Effector memory CD4-positive, alpha-beta T cell (primary cell): Measurements from ENCODE around the gene PBX1.

ENCODE experiments used
- DNase-seq, 3 donors: peaks; one replicate each; pipeline ENCODE4 v3.0.0-alpha.2; 2020
- H3K27ac ChIP-seq: 2 replicates; pipeline ENCODE4 v1.7.0; 2013; ENCODE audit warnings: mild to moderate bottlenecking, low read length, moderate library complexity; ENCODE audit not compliant: insufficient read depth, poor library complexity, severe bottlenecking
- H3K27me3 ChIP-seq: replicated peaks from 2 replicates; pipeline ENCODE4 v1.7.0; 2013; ENCODE audit warnings: mild to moderate bottlenecking, low read length; ENCODE audit not compliant: insufficient read depth, control insufficient read depth, poor library complexity, severe bottlenecking
- H3K36me3 ChIP-seq: 2 replicates; pipeline ENCODE4 v1.7.0; 2013; ENCODE audit warnings: mild to moderate bottlenecking, low read length, moderate library complexity; ENCODE audit not compliant: control insufficient read depth, insufficient read depth
- H3K4me1 ChIP-seq: 2 replicates; pipeline ENCODE4 v1.7.0; 2013; ENCODE audit warnings: low read length, mild to moderate bottlenecking; ENCODE audit not compliant: control insufficient read depth, insufficient read depth, poor library complexity, severe bottlenecking
- H3K4me3 ChIP-seq: 2 replicates; pipeline ENCODE4 v1.7.0; 2013; ENCODE audit warnings: low read length, low read depth, mild to moderate bottlenecking; ENCODE audit not compliant: insufficient read depth, poor library complexity, severe bottlenecking
- H3K9me3 ChIP-seq: 2 replicates; pipeline ENCODE4 v1.7.0; 2013; ENCODE audit warnings: mild to moderate bottlenecking, low read length, moderate library complexity; ENCODE audit not compliant: control insufficient read depth
- total RNA-seq, 3 donors: gene quantifications; one replicate each; lab custom pipeline; 2026; lab: John Stamatoyannopoulos, UW

Gene PBX1
- total RNA-seq, result 0 to 1.1 (median 0.39) reads per million in 3 donors

DNA sequence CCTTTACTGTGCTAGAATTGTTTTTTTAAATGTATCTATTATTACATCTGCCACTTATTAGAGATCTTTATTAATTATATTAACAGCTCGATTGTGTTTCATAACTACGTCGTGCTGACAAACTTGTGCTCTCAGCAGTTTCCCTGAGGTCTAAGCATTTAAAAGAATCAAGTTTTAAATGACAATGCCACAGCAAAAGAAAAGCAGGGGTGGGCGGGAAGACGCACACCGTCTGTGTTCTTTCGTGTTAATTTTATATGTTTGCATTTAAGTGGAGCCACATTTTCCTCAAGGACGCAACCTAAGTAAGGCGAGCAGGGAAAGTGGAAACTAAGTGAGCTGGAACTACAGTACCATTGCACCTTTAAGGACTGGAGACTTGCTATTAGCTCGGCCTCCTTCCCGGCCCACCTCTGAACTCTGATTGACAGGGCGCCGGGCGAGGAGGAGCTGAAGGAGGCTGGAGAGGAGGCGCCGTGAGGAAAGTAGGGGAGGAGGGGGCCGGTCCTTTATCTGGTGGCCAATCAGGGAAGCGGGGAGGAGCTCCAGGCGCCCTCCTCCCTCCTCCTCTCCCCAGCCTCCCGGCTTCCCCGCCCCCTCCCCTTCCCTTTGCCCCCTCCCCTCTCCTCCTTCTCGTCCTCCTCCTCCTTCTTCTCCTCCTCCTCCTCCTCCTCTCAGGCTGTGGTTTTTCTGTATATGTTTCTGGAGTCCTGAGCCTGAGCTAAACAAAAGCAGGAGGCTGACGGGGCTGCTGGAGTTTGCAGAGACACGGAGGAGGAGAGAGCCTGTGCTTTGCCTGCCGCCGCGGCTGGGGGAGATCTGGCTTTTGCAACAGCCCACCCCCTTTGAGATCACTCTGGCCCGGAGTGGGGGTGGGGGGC lies at the start of gene PBX1:
TSS of gene PBX1 (plus strand) at position 724 of the 881 bp plus-strand sequence.
- Histone ChIP-seq H3K36me3 (no peaks in the 10 kb centered on the region), H3K4me3 (peak within 1 kb of the TSS; percentile 37), H3K4me1 (peaks cover 4% of the 10 kb centered on the region), H3K9me3 (no peaks in the 10 kb centered on the region), H3K27me3 (peaks cover 6% of the 10 kb centered on the region), H3K27ac (no peak within 1 kb of the TSS)
- peak; percentile 29 to 43 (median 43) for DNase-seq

GRCh38 chr1:164510435-164510834 lies 48.5 kb upstream of the PBX1 start:
- Histone ChIP-seq H3K4me1 (no peaks in the 10 kb centered on the region), H3K27ac (no peak overlapping the region), H3K9me3 (no peaks in the 10 kb centered on the region), H3K4me3 (no peak overlapping the region), H3K27me3 (no peaks in the 10 kb centered on the region), H3K36me3 (no peaks in the 10 kb centered on the region)
- no peak for DNase-seq

DNA sequence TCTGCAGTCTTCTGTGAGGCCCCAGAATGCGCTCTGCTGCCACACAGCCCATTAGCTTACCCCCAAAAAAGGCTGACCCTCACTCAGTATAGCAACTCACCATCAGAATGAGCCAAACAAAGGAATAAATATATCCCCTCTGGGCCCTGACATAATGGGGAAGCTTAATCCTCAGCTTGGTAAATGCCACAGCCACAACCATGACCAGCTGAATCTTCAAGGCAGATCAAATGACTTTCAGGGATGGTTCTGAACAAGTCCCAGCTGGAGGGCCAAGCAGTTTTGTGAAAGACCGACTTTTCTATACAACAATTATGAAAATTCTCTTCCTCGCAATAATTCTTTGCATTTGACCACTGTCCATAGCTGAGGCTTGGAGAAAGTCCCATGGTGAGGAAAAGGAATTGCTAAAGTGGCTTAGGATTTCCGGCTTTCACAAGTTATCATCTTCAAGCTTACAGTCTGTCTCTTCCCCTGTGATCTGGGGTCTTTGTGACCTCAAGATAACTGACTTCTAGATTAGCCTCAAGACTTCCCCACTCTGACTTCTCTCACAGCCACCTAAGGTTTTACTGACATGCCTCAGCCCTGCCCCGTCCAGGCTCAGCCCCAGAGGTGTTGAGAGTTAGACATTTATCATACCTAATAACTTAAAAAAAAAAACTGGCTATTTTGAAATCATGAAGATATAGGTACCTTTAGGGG lies 47.8 kb upstream of the PBX1 start:
- Histone ChIP-seq H3K36me3 (no peaks in the 10 kb centered on the region), H3K27me3 (no peaks in the 10 kb centered on the region), H3K4me1 (no peaks in the 10 kb centered on the region), H3K9me3 (no peaks in the 10 kb centered on the region), H3K4me3 (no peak overlapping the region), H3K27ac (no peak overlapping the region)
- DNase-seq, result no peak

DNA sequence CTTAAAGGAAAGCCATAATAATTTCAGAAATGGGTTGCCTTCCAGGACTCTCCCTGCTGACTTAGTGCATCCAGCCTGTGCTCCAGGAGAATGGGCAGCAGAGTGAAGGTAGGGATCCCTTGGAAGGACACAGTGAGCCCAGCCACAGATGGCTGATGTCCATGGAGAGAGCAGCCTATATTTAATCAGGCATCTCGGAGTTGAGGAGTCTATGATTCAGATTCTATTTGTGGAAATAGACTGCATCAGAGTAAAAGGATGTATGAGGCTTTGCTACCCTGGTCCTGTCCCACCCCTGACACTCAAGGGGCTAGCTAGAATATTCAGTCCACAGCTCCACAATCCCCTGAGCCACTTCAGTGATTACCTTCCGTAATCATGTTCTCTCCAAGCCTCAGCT lies 43.8 kb upstream of the PBX1 start:
- Histone ChIP-seq H3K27me3 (no peaks in the 10 kb centered on the region), H3K36me3 (no peaks in the 10 kb centered on the region), H3K9me3 (no peaks in the 10 kb centered on the region), H3K4me1 (no peaks in the 10 kb centered on the region), H3K27ac (no peak overlapping the region), H3K4me3 (no peak overlapping the region)
- DNase-seq, result no peak

GRCh38 chr1:164515711-164516331 lies 43.2 kb upstream of the PBX1 start:
- H3K4me1 ChIP-seq, result no peaks in the 10 kb centered on the region
- H3K4me3 ChIP-seq, result no peak overlapping the region
- H3K27me3 ChIP-seq, result no peaks in the 10 kb centered on the region
- no peak for DNase-seq
- no peak overlapping the region for H3K27ac ChIP-seq
- no peaks in the 10 kb centered on the region for H3K9me3 ChIP-seq
- H3K36me3 ChIP-seq, result no peaks in the 10 kb centered on the region

DNA sequence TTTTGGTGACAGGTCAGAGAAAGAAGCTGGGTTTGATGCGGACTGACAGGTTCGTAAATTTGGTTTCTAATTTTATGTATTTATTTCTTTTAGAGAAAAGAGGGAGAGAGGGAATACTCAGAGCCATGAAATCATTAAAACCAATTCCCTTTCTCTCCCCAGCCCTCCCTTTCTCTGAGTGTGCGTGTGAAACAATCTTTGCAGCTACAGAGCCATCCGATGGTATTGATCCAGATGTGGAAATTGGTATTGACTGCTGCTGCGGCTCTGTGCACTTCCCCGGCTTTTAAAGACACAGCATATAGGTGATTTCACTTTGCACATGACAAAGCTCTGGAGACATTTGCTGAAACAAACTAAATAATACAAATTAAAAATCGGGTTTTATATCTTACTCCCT lies 42.4 kb upstream of the PBX1 start:
- H3K27me3 ChIP-seq, result no peaks in the 10 kb centered on the region
- DNase-seq, result no peak
- no peak overlapping the region for H3K4me3 ChIP-seq
- H3K36me3 ChIP-seq, result no peaks in the 10 kb centered on the region
- H3K27ac ChIP-seq, result no peak overlapping the region
- H3K9me3 ChIP-seq, result no peaks in the 10 kb centered on the region
- no peaks in the 10 kb centered on the region for H3K4me1 ChIP-seq

- Histone ChIP-seq H3K4me1 (no peaks in the 10 kb centered on the region), H3K4me3 (no peak overlapping the region), H3K36me3 (no peaks in the 10 kb centered on the region), H3K27ac (no peak overlapping the region), H3K27me3 (no peaks in the 10 kb centered on the region), H3K9me3 (no peaks in the 10 kb centered on the region)
- no peak for DNase-seq
Measured at GRCh38 chr1:164518692-164519332, 40.2 kb upstream of the PBX1 start.

DNA sequence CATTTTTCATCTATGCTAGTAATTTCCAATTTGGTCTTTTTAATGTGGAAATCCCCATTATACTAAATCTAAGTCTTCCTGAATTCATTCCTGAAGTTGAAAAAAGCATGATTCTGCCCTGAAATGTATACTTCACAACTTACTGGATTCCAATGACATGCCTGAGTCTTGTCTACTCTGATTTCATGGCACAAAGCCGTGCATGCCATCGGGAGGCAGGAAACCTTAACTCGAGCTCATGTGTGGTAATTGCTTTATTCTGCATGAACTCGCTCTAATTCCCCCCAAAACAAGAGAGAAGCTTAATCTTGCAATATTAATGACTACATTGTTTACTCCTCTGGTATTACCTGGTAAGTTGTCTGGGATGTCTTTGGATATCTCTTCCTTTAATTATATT lies 39.6 kb upstream of the PBX1 start:
- Histone ChIP-seq H3K9me3 (no peaks in the 10 kb centered on the region), H3K4me1 (no peaks in the 10 kb centered on the region), H3K27me3 (no peaks in the 10 kb centered on the region), H3K27ac (no peak overlapping the region), H3K36me3 (no peaks in the 10 kb centered on the region), H3K4me3 (no peak overlapping the region)
- no peak for DNase-seq

DNA sequence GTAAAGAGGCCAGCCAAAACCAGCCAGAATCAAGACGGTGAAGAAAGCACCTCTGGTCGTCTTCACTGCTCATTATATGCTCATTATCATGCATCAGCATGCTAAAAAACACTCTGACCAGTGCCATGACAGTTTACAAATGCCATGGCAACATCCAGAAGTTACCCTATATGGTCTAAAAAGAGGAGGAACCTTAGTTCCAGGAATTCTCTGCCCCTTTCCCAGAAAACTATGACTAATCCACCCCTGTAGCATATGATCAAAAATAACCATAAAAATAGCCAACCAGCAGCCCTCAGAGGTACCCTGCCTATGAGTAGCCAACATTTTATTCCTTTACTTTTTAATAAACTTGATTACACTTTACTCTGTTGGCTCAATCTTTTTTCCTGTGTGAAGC lies 34.2 kb upstream of the PBX1 start:
- DNase-seq, result no peak
- H3K9me3 ChIP-seq, result no peaks in the 10 kb centered on the region
- H3K27ac ChIP-seq, result no peak overlapping the region
- H3K4me3 ChIP-seq, result no peak overlapping the region
- no peaks in the 10 kb centered on the region for H3K27me3 ChIP-seq
- H3K36me3 ChIP-seq, result no peaks in the 10 kb centered on the region
- no peaks in the 10 kb centered on the region for H3K4me1 ChIP-seq
